Measurements from ENCODE around the gene INPP4B.

- TF ChIP-seq CTCF (IDR thresholded peaks at IDR 0.05) (no peak), ZFX (IDR thresholded peaks at IDR 0.05; ENCODE audit: borderline replicate concordance) (no peak)
Measured at GRCh38 chr4:142331646-142332045, 514.5 kb downstream of the INPP4B start.

Measured in 22Rv1 (cell line).